Ovary (tissue), 9 donors: Measurements from ENCODE around the gene BCL2A1. TPM values are rescaled to one million over a fixed set of nuclear protein-coding genes. Genes with fewer than 3 reads are reported as not detected.

Experiments used
- DNase-seq, 5 donors: peaks; one replicate each; pipeline ENCODE4 v3.0.0-alpha.2; 2019 to 2020
- H3K27ac ChIP-seq, 2 donors: fragments of 200-600 bp; one replicate each; pipeline versions ENCODE4 v1.5.1 to v1.8.0; 2019 to 2022
- H3K27me3 ChIP-seq: fragments of 200-600 bp; one replicate; pipeline ENCODE4 v1.8.0; 2022
- H3K36me3 ChIP-seq: fragments of 200-600 bp; sonication (generic); one replicate; pipeline ENCODE4 v1.5.1; 2019
- H3K4me1 ChIP-seq: one replicate; pipeline ENCODE4 v1.8.1; 2013; ENCODE audit warnings: mild to moderate bottlenecking, moderate library complexity; ENCODE audit not compliant: insufficient read depth
- H3K4me3 ChIP-seq: fragments of 200-600 bp; sonication (generic); one replicate; pipeline ENCODE4 v1.5.1; 2017
- H3K9me3 ChIP-seq, 2 donors: fragments of 200-600 bp in 1 of 2; sonication (generic) in 1 of 2; one replicate each; pipeline versions ENCODE4 v1.5.1 to v1.8.1; 2013 to 2019; ENCODE audit warnings: mild to moderate bottlenecking in 1 of 2, moderate library complexity in 1 of 2
- EP300 ChIP-seq: sonication (generic); formaldehyde crosslinking; IDR thresholded peaks from one replicate; pipeline ENCODE4 v1.6.1; 2017; ENCODE audit warnings: antibody characterized with exemption
- POLR2A ChIP-seq: fragments of 450-650 bp; IDR thresholded peaks from one replicate; pipeline ENCODE4 v1.6.1; 2017; ENCODE audit warnings: antibody characterized with exemption, mild to moderate bottlenecking, moderate library complexity
- WGBS, 3 donors: extraction: QIAGEN DNeasy Blood & Tissue Kit in 1 of 3; methylation state at CpG; one replicate each; pipeline versions ENCODE4 v1.1.5 to v1.1.7; 2013 to 2017; 5-methylcytosine and 5-hydroxymethylcytosine counted together
- intact Hi-C, 4 donors: fragments of 100-400 bp; cut with DNase I; formaldehyde crosslinking; loops; one replicate each; pipeline versions ENCODE4 v1.11.0 to v1.15.1; 2022 to 2023
- polyA plus RNA-seq, 2 donors: library from polyadenylated mRNA; stranded (reverse); fragments of 200-250 nt in 1 of 2; fragments of 350-450 nt in 1 of 2; fragmentation: Illumina TruSeq in 1 of 2; extraction: RNeasy Lipid Tissue Mini Kit (QIAGEN cat#74804) in 1 of 2; gene quantifications; one replicate each; pipeline ENCODE4 v1.2.3, GENCODE V29; 2013 to 2014
- total RNA-seq, 7 donors: library from RNA; depleted of rRNA in 2 of 7; stranded (reverse); fragments of >200 nt in 2 of 7; fragmentation: NEBNext Ultra II Directional in 3 of 7; extraction: Animal tissue kit (Norgen Biotek cat#: 25700) in 3 of 7; gene quantifications; one replicate each; pipeline versions ENCODE4 v1.1.0 to v1.2.4, GENCODE V29; 2016 to 2023
- TF ChIP-seq, protein P1 (sequence below), 3 donors: fragments of 450-650 bp in 2 of 3; fragments of 200-600 bp in 1 of 3; IDR thresholded peaks; one replicate each; pipeline versions ENCODE4 v1.5.1 to v1.8.0; 2016 to 2022; ENCODE audit warnings: antibody characterized with exemption in 3 of 3, mild to moderate bottlenecking in 1 of 3
- donor health status: DM: no; HTN: no; CAD: no; lungs with moderate emphysema.
- donor health status: DM: no; HTN: no; CAD: no.
- donor health status: Bipolar disorder and iron deficiency.
- donor health status: DM: yes; HTN: yes; CAD: no.
- donor health status: DM: no; HTN: no; CAD: no.
- donor health status: DM: yes; HTN: yes; CAD: no.

The BCL2A1 gene
- total and polyA plus RNA-seq, 9 donors: 0.48 to 4.0 (median 1.2) TPM; not detected in 1

DNA sequence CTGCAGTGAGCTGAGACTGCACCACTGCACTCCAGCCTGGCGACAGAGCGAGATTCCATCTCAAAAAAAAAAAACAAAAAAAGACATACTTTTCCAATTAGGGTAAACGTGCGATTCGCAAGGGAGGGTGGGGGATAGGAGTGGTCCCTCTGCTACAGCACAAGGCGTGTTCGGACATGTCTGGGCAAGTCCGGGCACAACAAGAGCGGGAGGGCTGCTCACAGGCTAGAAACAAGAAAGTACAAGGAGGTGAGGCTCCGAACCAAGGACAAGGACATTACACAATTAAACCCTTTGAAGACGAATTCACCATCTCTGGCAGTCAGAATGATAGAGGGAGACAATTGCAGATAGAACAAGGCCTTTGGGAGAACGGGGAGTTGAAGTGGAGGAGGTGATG is 32.2 kb upstream of the BCL2A1 start:
- no peak for DNase-seq
- 72 to 81% (median 80%) methylated on average over 12 of the region's 12 CpGs for WGBS, 3 donors
- intact Hi-C loops: no loop called here

DNA sequence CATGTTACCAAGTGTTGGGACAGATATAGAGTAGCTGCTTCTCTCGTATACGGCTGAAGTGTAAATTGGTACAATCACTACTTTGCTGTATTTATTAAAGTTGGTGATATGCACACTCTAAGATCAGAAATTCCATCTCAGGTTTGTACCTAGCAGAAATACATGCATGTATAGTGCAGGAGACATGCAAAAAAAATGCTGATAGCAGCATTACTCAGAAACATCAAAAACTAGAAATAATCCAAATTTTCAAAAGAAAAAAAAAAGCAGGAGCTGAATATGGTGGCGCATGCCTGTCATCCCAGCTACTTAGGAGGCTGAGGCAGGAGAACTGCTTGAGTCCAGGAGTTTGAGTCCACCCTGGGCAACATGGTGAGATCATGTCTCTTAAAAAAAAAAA is 31.3 kb upstream of the BCL2A1 start:
- no peak for TF ChIP-seq POLR2A
- no peak for TF ChIP-seq EP300
- TF ChIP-seq, protein P1, sequence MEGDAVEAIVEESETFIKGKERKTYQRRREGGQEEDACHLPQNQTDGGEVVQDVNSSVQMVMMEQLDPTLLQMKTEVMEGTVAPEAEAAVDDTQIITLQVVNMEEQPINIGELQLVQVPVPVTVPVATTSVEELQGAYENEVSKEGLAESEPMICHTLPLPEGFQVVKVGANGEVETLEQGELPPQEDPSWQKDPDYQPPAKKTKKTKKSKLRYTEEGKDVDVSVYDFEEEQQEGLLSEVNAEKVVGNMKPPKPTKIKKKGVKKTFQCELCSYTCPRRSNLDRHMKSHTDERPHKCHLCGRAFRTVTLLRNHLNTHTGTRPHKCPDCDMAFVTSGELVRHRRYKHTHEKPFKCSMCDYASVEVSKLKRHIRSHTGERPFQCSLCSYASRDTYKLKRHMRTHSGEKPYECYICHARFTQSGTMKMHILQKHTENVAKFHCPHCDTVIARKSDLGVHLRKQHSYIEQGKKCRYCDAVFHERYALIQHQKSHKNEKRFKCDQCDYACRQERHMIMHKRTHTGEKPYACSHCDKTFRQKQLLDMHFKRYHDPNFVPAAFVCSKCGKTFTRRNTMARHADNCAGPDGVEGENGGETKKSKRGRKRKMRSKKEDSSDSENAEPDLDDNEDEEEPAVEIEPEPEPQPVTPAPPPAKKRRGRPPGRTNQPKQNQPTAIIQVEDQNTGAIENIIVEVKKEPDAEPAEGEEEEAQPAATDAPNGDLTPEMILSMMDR (IDR thresholded peaks at IDR 0.05): no peak
- Histone ChIP-seq H3K9me3 (no peaks in the 10 kb centered on the region), H3K27ac (no peak overlapping the region), H3K27me3 (no peaks in the 10 kb centered on the region), H3K4me1 (no peaks in the 10 kb centered on the region), H3K4me3 (no peak overlapping the region), H3K36me3 (no peaks in the 10 kb centered on the region)
- no peak for DNase-seq
- 91 to 93% (median 92%) methylated on average over 3 of the region's 3 CpGs for WGBS, 3 donors
- intact Hi-C loops: no loop called here

More for the DNA sequence above, 32.2 kb upstream of the BCL2A1 start:
- no peak for TF ChIP-seq EP300
- TF ChIP-seq, protein P1 (IDR thresholded peaks at IDR 0.05): no peak
- TF ChIP-seq POLR2A: no peak
- Histone ChIP-seq H3K4me1 (no peaks in the 10 kb centered on the region), H3K27ac (no peak overlapping the region), H3K27me3 (no peaks in the 10 kb centered on the region), H3K9me3 (no peaks in the 10 kb centered on the region), H3K4me3 (no peak overlapping the region), H3K36me3 (no peaks in the 10 kb centered on the region)

DNA sequence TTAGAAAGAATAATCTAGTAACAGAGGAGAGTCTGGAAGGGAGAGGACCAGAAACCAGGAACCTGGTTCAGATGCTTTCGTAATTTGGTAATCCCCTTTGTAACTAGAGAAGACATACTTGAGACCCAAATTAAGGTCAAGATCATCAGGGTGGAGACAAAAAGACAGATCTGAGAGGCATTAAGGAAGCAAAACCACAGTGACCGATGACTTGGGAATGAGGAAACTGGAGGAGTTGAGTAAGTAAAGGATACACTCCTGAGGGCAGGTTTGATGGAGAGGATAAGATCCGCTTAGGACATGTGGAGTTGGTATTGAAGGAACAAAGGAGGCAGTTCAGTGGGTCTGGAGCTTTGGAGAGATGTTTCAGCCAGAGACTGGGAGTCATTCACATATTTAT is 23.6 kb upstream of the BCL2A1 start:
- Histone ChIP-seq H3K27ac (no peak overlapping the region), H3K27me3 (no peaks in the 10 kb centered on the region), H3K36me3 (no peaks in the 10 kb centered on the region), H3K4me3 (no peak overlapping the region), H3K9me3 (no peaks in the 10 kb centered on the region), H3K4me1 (no peaks in the 10 kb centered on the region)
- intact Hi-C loops: no loop called here
- DNase-seq: no peak
- WGBS, 3 donors: 84 to 90% (median 89%) methylated on average over 3 of the region's 3 CpGs
- TF ChIP-seq POLR2A: no peak
- no peak for TF ChIP-seq EP300
- TF ChIP-seq, protein P1 (IDR thresholded peaks at IDR 0.05): no peak

DNA sequence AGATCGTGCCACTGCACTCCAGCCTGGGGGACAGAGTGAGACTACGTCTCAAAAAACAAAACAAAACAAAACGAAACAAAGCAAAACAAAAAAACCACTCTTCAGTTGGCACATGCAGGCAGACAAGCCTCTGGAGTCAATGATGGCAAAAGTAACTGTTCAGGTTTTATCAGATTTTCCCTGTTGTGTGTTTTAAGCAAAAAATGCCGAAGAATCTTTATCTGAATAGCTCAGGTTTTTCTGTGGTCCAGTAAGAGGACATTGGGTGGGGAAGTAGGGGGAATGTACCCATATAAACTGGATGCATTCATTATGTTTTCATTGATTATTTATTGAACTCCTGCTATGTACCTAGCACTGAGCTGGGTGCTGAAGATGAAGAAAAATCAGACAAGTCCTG is 20.8 kb upstream of the BCL2A1 start:
- intact Hi-C loops: no loop called here
- no peak overlapping the region for H3K27ac ChIP-seq
- H3K4me3 ChIP-seq: no peak overlapping the region
- H3K4me1 ChIP-seq: no peaks in the 10 kb centered on the region
- no peak for DNase-seq
- no peaks in the 10 kb centered on the region for H3K27me3 ChIP-seq
- no peaks in the 10 kb centered on the region for H3K36me3 ChIP-seq
- TF ChIP-seq POLR2A (no peak), EP300 (no peak)
- TF ChIP-seq, protein P1 (IDR thresholded peaks at IDR 0.05): no peak
- no peaks in the 10 kb centered on the region for H3K9me3 ChIP-seq
- WGBS, 3 donors: 50 to 58% (median 52%) methylated on average over 4 of the region's 4 CpGs

DNA sequence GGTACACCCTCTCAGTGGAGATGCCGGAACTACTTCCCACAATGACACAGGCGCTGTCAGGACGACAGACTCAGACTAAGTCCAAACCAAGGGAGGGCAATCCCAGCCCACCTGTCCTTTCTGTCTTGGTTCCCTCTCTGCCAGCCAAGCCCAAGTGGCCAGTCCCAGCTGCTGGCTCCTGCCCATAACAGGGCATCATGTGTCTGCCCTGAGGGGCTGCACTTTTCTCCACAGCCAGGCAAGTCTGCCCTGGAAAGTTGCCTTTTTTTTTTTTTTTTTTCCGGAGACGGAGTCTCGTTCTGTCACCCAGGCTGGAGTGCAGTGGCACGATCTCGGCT is 20.0 kb upstream of the BCL2A1 start:
- TF ChIP-seq EP300: no peak
- TF ChIP-seq, protein P1 (IDR thresholded peaks at IDR 0.05): no peak
- TF ChIP-seq POLR2A: no peak
- WGBS, 3 donors: 89 to 97% (median 95%) methylated on average over 8 of the region's 8 CpGs
- H3K9me3 ChIP-seq: no peaks in the 10 kb centered on the region
- no peaks in the 10 kb centered on the region for H3K27me3 ChIP-seq
- H3K4me3 ChIP-seq: no peak overlapping the region
- DNase-seq: no peak
- no peak overlapping the region for H3K27ac ChIP-seq
- intact Hi-C loops: no loop called here
- H3K36me3 ChIP-seq: no peaks in the 10 kb centered on the region
- no peaks in the 10 kb centered on the region for H3K4me1 ChIP-seq
